Activated T-cell treated with anti-CD3 and anti-CD28 coated beads, Interleukin-2, amount 50 U/mL, for 4 hours (primary cell): ENCODE measurements around the gene NBR1. TPM values are rescaled to one million over a fixed set of nuclear protein-coding genes. Genes with fewer than 3 reads are reported as not detected.
"Not testable (repeated sequence)": the region's sequence is repeated elsewhere in the genome, so short reads cannot be mapped to it uniquely, and the experiment has no call there.

Source experiments
- ATAC-seq, 2 donors: fragments of 200-7000 bp; cut with Tn5 transposase; one replicate each; pipeline ENCODE4 v1.10.0; 2021
- DNase-seq: peaks from one replicate; pipeline ENCODE4 v3.0.0-alpha.2; 2020
- H3K27me3 Mint-ChIP-seq: one replicate; pipeline ENCODE4 v1.8.0; 2021; ENCODE audit warnings: low read depth, mixed read lengths
- H3K36me3 Mint-ChIP-seq: one replicate; pipeline ENCODE4 v1.8.0; 2022; ENCODE audit warnings: mixed read lengths; ENCODE audit not compliant: insufficient read depth
- H3K4me1 Mint-ChIP-seq: one replicate; pipeline ENCODE4 v1.8.0; 2021; ENCODE audit warnings: low read depth, mixed read lengths
- H3K4me3 Mint-ChIP-seq: one replicate; pipeline ENCODE4 v1.8.0; 2021; ENCODE audit warnings: mild to moderate bottlenecking, moderate library complexity, mixed read lengths
- H3K9me3 Mint-ChIP-seq: one replicate; pipeline ENCODE4 v1.8.0; 2021; ENCODE audit warnings: mixed read lengths
- total RNA-seq, 3 donors: library from RNA; stranded (reverse); gene quantifications; one replicate each; pipeline ENCODE4 v1.2.1, GENCODE V29; 2021

The NBR1 gene
- total RNA-seq, 3 donors from 2014 or later = 26.8 to 31.9 (median 28.0) TPM

GRCh38 chr17:43216369-43216761 lies 45.4 kb downstream of the NBR1 start:
- no peak overlapping the region for H3K4me3 Mint-ChIP-seq
- H3K36me3 Mint-ChIP-seq = peaks cover 14% of the 10 kb centered on the region
- peaks cover 38% of the 10 kb centered on the region for H3K4me1 Mint-ChIP-seq
- DNase-seq (no peak), ATAC-seq (no peak)
- no peaks in the 10 kb centered on the region for H3K9me3 Mint-ChIP-seq
- no peaks in the 10 kb centered on the region for H3K27me3 Mint-ChIP-seq

GRCh38 chr17:43216762-43217613 lies 46.0 kb downstream of the NBR1 start:
- no peaks in the 10 kb centered on the region for H3K9me3 Mint-ChIP-seq
- H3K4me3 Mint-ChIP-seq = no peak overlapping the region
- DNase-seq = no peak
- peaks cover 14% of the 10 kb centered on the region for H3K36me3 Mint-ChIP-seq
- H3K4me1 Mint-ChIP-seq = peaks cover 35% of the 10 kb centered on the region
- H3K27me3 Mint-ChIP-seq = no peaks in the 10 kb centered on the region
- ATAC-seq = no peak

GRCh38 chr17:43217614-43218087 lies 46.6 kb downstream of the NBR1 start:
- no peaks in the 10 kb centered on the region for H3K9me3 Mint-ChIP-seq
- DNase-seq = peak; percentile 12
- no peaks in the 10 kb centered on the region for H3K27me3 Mint-ChIP-seq
- ATAC-seq = peak; percentile 92 to 95
- H3K36me3 Mint-ChIP-seq = peaks cover 14% of the 10 kb centered on the region
- H3K4me1 Mint-ChIP-seq = peaks cover 28% of the 10 kb centered on the region
- H3K4me3 Mint-ChIP-seq = no peak overlapping the region

GRCh38 chr17:43219001-43219400 lies 48.0 kb downstream of the NBR1 start:
- peaks cover 17% of the 10 kb centered on the region for H3K4me1 Mint-ChIP-seq
- H3K9me3 Mint-ChIP-seq = no peaks in the 10 kb centered on the region
- peaks cover 15% of the 10 kb centered on the region for H3K36me3 Mint-ChIP-seq
- H3K4me3 Mint-ChIP-seq = no peak overlapping the region
- ATAC-seq (no peak), DNase-seq (no peak)
- no peaks in the 10 kb centered on the region for H3K27me3 Mint-ChIP-seq

GRCh38 chr17:43219746-43220380 lies 48.8 kb downstream of the NBR1 start:
- H3K27me3 Mint-ChIP-seq = no peaks in the 10 kb centered on the region

GRCh38 chr17:43220511-43221125 lies 49.6 kb downstream of the NBR1 start:
- Mint-ChIP-seq H3K9me3 (no peaks in the 10 kb centered on the region), H3K27me3 (no peaks in the 10 kb centered on the region), H3K4me1 (peaks cover 20% of the 10 kb centered on the region), H3K36me3 (peaks cover 17% of the 10 kb centered on the region), H3K4me3 (no peak overlapping the region)
- DNase-seq (no peak), ATAC-seq (no peak)

More at GRCh38 chr17:43219746-43220380, 48.8 kb downstream of the NBR1 start:
- Mint-ChIP-seq H3K36me3 (peaks cover 18% of the 10 kb centered on the region), H3K4me1 (peaks cover 20% of the 10 kb centered on the region), H3K9me3 (no peaks in the 10 kb centered on the region), H3K4me3 (no peak overlapping the region)
- ATAC-seq (no peak), DNase-seq (no peak)

GRCh38 chr17:43224146-43224705 lies 53.2 kb downstream of the NBR1 start:
- Mint-ChIP-seq H3K9me3 (no peaks in the 10 kb centered on the region), H3K36me3 (peaks cover 9% of the 10 kb centered on the region), H3K27me3 (no peaks in the 10 kb centered on the region), H3K4me1 (peaks cover 5% of the 10 kb centered on the region), H3K4me3 (no peak overlapping the region)
- ATAC-seq (no peak), DNase-seq (no peak)

GRCh38 chr17:43226393-43226792 lies 55.4 kb downstream of the NBR1 start:
- peaks cover 5% of the 10 kb centered on the region for H3K36me3 Mint-ChIP-seq
- H3K4me1 Mint-ChIP-seq = peaks cover 2% of the 10 kb centered on the region
- H3K27me3 Mint-ChIP-seq = no peaks in the 10 kb centered on the region
- no peak for DNase-seq
- H3K9me3 Mint-ChIP-seq = no peaks in the 10 kb centered on the region
- no peak overlapping the region for H3K4me3 Mint-ChIP-seq
- ATAC-seq = no peak

GRCh38 chr17:43228020-43228782 lies 57.2 kb downstream of the NBR1 start, which contains the start of gene CCDC200:
Gene CCDC200 (minus strand): TSS chr17:43228623. CDS start chr17:43228554, 69 bp downstream.
- H3K9me3 Mint-ChIP-seq, H3K4me1 Mint-ChIP-seq, DNase-seq, H3K4me3 Mint-ChIP-seq, H3K36me3 Mint-ChIP-seq, H3K27me3 Mint-ChIP-seq, ATAC-seq: not testable (repeated sequence)

GRCh38 chr17:43231205-43232020 lies 60.4 kb downstream of the NBR1 start:
- DNase-seq, H3K4me3 Mint-ChIP-seq, ATAC-seq, H3K4me1 Mint-ChIP-seq, H3K27me3 Mint-ChIP-seq, H3K36me3 Mint-ChIP-seq, H3K9me3 Mint-ChIP-seq: not testable (repeated sequence)

GRCh38 chr17:43232021-43232699 lies 61.1 kb downstream of the NBR1 start:
- not testable (repeated sequence) for H3K27me3 Mint-ChIP-seq, H3K4me3 Mint-ChIP-seq, H3K36me3 Mint-ChIP-seq, DNase-seq, H3K9me3 Mint-ChIP-seq, ATAC-seq, H3K4me1 Mint-ChIP-seq

GRCh38 chr17:43233263-43233662 lies 62.2 kb downstream of the NBR1 start:
- not testable (repeated sequence) for DNase-seq, H3K9me3 Mint-ChIP-seq, H3K27me3 Mint-ChIP-seq, H3K4me1 Mint-ChIP-seq, H3K4me3 Mint-ChIP-seq, ATAC-seq, H3K36me3 Mint-ChIP-seq

GRCh38 chr17:43233877-43234276 lies 62.9 kb downstream of the NBR1 start, which contains the start of gene RNU2-1:
Gene RNU2-1 (minus strand): TSS chr17:43233977.
- ATAC-seq, H3K4me3 Mint-ChIP-seq, H3K36me3 Mint-ChIP-seq, H3K4me1 Mint-ChIP-seq, H3K9me3 Mint-ChIP-seq, H3K27me3 Mint-ChIP-seq, DNase-seq: not testable (repeated sequence)
